ENCODE measurements around the gene F11R.
"Not testable (repeated sequence)": the region's sequence is repeated elsewhere in the genome, so short reads cannot be mapped to it uniquely, and the experiment has no call there.

Gene F11R

GRCh38 chr1:161037661-161038522 is 16.9 kb upstream of the F11R start:
- no peak overlapping the region for H3K4me3 ChIP-seq (ENCODE audit: low read depth, low read length)
- ChIA-PET CTCF (interaction anchor here (9.8 kb wide), 1 partner anchor 60 kb away, joined by 107 read pairs; the partner anchor contains the start of gene KLHDC9), POLR2A (no interaction called here)
- no peak for DNase-seq (ENCODE audit: low read depth, low spot score)
- TF ChIP-seq CTCF (IDR thresholded peaks at IDR 0.05; ENCODE audit: insufficient read depth, low read length, missing control alignments), result no peak

GRCh38 chr1:161033751-161034150 is 12.8 kb upstream of the F11R start:
- CTCF ChIA-PET, result interaction anchor here (2.3 kb wide), 1 partner anchor 8 kb away, joined by 10 read pairs; no protein-coding TSS in a partner anchor
- POLR2A ChIA-PET, result no interaction called here
- DNase-seq (ENCODE audit: low read depth, low spot score), result no peak
- H3K4me3 ChIP-seq (ENCODE audit: low read depth, low read length), result no peak overlapping the region
- no peak for TF ChIP-seq CTCF (IDR thresholded peaks at IDR 0.05; ENCODE audit: insufficient read depth, low read length, missing control alignments)

- ChIA-PET CTCF (interaction anchor here (0.7 to 2.3 kb wide), 7 partner anchors 8 to 39 kb away, joined by 3 to 10 read pairs (median 4); partner anchors contain the start of genes F11R and USF1), POLR2A (no interaction called here)
These were observed 11.5 kb upstream of the F11R start for GRCh38 chr1:161032409-161032808.

GRCh38 chr1:161031874-161032273 is 10.9 kb upstream of the F11R start:
- CTCF ChIA-PET, result interaction anchor here (0.7 to 2.3 kb wide), 7 partner anchors 9 to 40 kb away, joined by 3 to 10 read pairs (median 4); partner anchors contain the start of genes F11R and USF1
- H3K4me3 ChIP-seq (ENCODE audit: low read depth, low read length), result no peak overlapping the region
- POLR2A ChIA-PET, result no interaction called here
- DNase-seq (ENCODE audit: low read depth, low spot score), result no peak
- TF ChIP-seq CTCF (IDR thresholded peaks at IDR 0.05; ENCODE audit: insufficient read depth, low read length, missing control alignments), result no peak

More at GRCh38 chr1:161032409-161032808, 11.5 kb upstream of the F11R start:
- H3K4me3 ChIP-seq (ENCODE audit: low read depth, low read length), result no peak overlapping the region
- no peak for DNase-seq (ENCODE audit: low read depth, low spot score)
- no peak for TF ChIP-seq CTCF (IDR thresholded peaks at IDR 0.05; ENCODE audit: insufficient read depth, low read length, missing control alignments)

GRCh38 chr1:161029466-161029865 is 8.5 kb upstream of the F11R start:
- DNase-seq (ENCODE audit: low read depth, low spot score); H3K4me3 ChIP-seq (ENCODE audit: low read depth, low read length); POLR2A ChIA-PET: not testable (repeated sequence)
- CTCF ChIA-PET, result interaction anchor here (2.2 kb wide), 1 partner anchor 12 kb away, joined by 5 read pairs; no protein-coding TSS in a partner anchor

GRCh38 chr1:161026954-161027353 is 6.0 kb upstream of the F11R start:
- H3K4me3 ChIP-seq (ENCODE audit: low read depth, low read length); POLR2A ChIA-PET; DNase-seq (ENCODE audit: low read depth, low spot score): not testable (repeated sequence)
- CTCF ChIA-PET, result interaction anchor here (1.0 to 1.3 kb wide), 2 partner anchors 12 to 15 kb away, joined by 3 to 4 read pairs; no protein-coding TSS in a partner anchor

GRCh38 chr1:161022432-161022831 is 1.5 kb upstream of the F11R start:
- POLR2A ChIA-PET; DNase-seq (ENCODE audit: low read depth, low spot score); H3K4me3 ChIP-seq (ENCODE audit: low read depth, low read length): not testable (repeated sequence)
- CTCF ChIA-PET, result interaction anchor here (1.5 kb wide), 1 partner anchor 19 kb away, joined by 4 read pairs; no protein-coding TSS in a partner anchor
